C1 segment of cervical spinal cord (tissue), 14 donors: Measurements from ENCODE around the gene ADH4.
"Not testable (repeated sequence)": the region's sequence is repeated elsewhere in the genome, so short reads cannot be mapped to it uniquely, and the experiment has no call there.

ENCODE experiments used
- DNase-seq, 14 donors: peaks; one replicate each; lab custom pipeline; 2025; lab: John Stamatoyannopoulos, UW

The ADH4 gene

DNA sequence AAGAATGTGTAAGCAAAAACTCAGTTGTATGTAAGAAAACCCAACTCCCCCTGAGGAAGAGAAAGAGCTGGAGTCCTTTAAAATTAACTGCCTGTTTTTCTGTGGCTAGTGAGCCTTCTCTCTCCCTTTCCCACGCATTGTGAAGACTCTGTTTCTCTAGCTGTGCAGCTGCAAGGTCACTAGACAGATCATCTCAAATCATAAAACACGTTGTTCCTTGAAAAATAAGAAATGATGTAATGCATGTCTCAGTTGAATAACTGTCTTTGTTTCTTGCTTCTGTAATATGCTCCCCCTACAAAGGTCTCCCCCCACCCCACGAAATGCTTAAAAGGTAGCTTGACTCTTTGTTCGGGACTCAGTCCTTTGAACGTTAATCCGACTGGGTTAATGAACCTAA lies 63.2 kb downstream of the ADH4 start:
- DNase-seq: not testable (repeated sequence)

DNA sequence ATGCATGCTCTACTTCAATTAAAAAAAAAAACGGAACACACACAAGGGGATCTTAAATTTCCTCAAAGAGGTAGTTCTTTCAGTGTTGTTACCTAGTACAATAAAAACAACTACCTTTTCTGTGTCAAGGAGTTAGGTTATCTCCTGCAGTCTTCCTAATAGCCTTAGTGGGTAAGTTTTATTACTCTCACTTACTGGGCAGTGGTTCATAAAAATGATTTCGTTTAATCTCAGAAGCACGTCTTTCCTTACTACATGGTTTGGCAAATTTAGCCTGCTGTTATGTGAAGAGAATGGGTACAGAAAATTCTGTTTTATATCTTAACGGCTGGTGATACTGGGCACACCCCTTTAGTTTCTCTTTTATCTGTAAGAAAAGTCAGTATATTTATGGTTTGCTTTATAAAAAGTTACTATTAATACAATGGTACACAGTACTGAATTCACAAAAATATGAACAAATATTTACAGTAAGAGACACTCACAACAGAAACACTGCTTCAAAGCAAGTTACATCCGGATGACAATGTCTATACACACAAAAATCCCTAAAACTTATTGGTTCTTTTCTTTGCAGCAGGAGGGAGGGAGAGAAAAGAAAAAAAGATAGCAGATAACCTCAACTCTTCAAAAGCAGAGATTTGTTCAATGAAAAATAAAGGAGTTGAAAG lies 64.3 kb downstream of the ADH4 start:
- DNase-seq: no peak

DNA sequence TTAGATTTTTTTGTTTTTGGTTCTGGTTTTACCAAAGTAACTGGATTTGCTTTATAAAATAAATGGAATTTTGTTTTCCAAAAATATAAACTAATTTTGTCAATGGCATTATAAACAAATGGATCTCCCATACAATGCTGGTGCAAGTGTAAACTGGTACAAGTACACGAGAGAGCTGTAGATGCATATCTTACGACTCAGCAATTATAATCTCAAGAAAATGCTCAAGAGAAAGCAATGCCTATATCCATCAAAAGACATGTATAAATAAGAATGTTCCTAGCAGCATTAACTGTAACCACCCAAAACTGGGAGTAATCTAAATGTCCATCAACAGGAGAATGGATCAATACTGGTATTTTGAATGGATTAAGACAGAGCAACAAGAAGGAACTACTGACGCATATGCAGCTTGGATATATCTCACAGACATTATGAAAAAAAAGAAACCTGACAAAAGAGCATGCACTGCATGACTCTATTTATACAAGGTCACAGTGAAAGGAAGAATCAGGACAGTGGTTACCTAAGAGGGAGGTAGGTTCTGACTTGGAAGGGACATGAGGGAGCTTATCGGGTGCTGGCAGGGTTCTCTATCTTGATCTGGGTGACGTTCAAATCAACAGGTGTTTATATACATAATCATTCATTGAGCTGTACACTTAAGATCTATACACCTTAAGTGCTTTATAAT lies 65.0 kb downstream of the ADH4 start:
- DNase-seq: no peak

DNA sequence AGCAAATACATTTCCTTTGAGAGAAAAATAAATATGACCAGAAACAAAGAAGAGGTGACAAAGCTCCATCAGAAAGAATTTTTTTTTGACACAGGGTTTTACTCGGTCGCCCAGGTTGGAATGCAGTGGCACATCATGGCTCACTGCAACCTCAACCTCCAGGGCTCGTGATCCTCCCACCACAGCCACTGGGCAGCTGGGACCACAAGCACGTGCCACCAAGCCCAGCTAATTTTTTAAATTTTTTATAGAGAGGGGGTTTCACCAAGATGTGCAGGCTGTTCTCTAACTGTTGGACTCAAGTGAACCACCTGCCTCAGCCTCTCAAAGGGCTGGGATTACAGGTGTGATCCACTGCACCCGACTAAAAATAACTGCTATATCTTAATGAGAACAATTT lies 65.8 kb downstream of the ADH4 start:
- no peak for DNase-seq

DNA sequence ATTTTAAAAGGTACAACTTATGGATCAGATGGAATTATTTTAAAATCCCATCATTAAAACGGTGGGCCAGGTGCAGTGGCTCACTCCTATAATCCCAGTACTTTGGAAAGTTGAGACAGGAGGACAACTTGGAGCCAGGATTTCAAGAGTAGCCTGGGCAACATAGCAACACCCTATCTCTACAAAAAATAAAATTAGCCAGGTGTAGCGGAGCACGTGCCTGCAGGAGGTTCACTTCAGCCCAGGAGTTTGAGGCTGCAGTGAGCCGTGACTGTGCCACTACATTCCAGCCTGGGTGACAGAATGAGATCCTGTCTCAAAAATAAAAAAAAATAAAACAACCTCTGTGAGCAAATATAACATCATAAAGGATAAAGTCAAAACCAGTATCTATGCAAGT lies 66.9 kb downstream of the ADH4 start:
- no peak for DNase-seq

DNA sequence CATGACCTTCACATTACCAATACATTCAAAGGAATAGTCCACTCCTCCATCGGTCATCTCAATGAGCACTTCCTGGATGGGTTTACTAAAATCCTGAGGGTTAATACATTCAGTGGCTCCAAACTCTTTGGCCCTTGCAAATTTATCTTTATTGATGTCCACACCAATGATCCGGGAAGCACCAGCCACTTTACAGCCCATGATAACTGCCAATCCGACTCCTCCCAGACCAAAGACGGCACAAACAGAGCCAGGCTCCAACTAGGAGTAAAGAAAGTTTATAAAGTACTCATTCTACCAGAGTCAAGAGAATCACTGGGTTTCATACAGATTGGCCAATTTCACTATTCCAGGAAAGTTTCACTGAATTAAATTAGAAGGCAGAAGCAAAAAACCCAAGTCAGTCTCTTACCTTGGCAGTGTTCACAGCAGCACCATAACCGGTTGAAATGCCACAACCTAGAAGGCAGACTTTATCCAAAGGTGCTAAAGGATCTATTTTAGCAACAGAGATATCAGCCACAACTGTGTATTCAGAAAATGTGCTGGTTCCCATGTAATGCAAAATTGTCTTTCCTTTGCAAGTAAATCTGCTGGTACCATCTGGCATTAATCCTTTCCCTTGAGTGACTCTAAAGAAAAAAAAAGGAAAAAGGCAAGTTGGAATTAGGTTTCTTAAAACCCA lies 67.7 kb downstream of the ADH4 start:
- no peak for DNase-seq

DNA sequence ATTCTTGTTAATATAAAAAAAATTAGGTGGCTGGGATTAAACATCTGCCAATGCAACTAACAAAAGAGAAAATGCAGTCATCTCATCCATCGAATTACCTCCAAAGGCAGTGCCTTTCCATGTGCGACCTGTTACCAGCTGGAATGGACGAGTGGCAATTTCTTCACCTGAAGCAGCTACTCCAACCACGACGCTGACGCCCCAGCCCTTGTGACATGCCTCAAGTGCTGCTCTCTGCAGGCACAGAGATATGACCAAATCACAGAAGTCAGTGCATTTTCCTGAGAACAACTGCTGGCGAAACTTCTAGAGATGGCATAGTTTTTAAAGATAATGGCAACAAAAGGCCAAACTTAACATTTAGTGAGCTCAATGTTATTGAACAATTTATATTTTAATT lies 69.3 kb downstream of the ADH4 start:
- DNase-seq: no peak
